Kidney capillary endothelial cell (primary cell): ENCODE measurements around the gene CPNE9.

Experiments
- DNase-seq: peaks from one replicate; pipeline ENCODE4 v3.0.0-alpha.2; 2018; ENCODE audit warnings: low spot score

The CPNE9 gene

DNA sequence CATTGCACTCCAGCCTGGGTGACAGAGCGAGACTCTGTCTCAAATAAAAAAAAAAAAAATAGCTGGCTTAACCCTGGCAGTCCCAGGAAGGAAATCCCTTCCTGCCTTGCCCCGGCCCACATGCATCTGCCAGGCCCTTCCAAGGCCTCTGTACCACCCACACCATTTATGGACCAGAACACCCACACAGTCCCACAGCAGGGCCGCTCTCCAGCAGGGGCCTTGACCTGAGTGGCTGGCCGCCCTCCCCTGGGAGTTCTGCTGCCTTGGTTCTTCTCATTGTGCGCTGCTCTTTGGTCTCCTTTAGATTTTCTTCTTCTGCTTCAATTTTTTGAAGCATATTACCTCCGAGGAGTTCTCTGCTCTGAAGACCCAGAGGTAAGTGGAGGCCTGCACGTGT, 16.1 kb upstream of the CPNE9 start:
- DNase-seq, result no peak

DNA sequence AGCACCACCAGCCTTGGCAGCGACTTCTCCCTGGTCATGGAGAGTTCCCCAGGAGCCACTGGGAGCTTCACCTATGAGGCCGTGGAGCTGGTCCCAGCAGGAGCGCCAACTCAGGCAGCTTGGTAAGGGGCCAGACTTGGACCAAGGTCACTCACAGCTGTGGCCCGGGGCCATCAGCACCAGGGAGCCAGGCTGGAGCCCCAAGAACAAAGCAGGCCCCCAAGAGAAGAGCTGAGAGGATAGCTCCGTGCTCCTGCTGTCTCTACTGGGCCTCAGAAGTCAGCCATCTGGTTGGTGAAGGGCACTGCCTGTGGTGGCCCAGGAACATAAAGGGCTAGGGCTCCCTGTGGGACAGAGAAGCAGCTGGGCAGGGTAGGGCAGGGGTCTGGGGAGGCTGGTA, 14.7 kb upstream of the CPNE9 start:
- no peak for DNase-seq

DNA sequence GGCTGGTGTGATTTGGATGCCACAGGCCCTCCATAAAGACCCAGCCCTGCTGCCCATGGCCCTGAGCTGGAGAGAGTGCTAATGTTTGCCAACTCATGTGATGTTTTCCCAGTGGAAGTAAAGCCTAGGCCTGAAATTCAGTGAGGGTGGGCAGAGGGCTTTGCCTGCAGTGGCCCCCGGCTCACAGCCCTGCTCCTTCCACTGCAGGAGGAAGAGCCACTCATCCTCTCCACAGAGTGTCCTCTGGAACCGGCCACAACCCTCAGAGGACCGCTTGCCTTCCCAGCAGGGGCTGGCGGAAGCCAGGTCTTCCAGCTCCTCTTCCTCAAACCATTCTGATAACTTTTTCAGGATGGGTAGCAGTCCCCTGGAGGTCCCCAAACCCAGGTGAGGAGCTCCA, 13.9 kb upstream of the CPNE9 start:
- no peak for DNase-seq

DNA sequence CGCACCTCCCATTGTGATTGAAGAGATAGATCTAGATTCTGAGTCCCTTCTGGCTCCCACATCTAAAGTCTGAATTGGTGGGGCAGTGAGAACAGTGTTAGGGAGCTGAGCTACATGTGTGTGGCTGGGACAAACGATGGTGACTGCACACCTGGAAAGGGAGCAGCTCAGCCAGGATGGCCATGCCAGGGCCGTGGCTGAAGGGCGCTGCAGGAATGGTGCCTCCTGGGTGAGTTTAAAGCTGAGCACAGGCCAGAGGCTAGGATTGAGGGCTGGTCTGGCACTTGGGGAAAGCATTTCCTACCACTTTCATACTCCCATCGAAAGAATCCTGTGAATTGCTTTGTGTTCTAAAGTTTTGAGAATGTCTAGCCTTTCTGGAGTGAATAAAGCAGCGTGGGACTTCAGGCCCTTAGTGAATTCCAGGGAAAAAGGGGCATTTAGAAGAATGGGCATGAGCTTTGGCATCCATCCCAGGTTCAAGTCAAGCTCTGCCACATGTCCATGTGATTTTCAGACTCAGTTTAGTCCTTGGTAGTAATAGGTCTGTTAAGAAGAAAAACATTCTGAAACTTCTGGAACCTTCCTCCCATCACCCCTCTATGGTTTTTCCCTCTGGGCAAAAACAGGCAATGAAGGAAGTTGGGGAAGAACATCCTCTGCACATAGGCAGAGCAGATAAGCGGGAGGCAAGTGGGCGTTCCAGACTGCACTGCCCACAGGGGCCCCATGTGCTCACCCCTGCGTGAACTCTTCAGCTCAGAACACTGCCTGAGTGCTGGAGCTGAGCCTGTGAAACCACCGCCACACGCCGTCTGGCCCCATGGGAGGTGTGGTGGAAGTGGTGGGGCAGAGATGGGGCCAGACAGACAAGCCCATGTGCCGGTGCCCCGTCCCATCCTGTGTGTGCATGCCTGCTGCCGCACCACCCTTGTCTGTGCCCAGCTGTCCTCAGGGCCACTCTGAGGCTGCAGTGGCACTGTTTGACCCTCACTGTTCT, 12.9 kb upstream of the CPNE9 start:
- no peak for DNase-seq

DNA sequence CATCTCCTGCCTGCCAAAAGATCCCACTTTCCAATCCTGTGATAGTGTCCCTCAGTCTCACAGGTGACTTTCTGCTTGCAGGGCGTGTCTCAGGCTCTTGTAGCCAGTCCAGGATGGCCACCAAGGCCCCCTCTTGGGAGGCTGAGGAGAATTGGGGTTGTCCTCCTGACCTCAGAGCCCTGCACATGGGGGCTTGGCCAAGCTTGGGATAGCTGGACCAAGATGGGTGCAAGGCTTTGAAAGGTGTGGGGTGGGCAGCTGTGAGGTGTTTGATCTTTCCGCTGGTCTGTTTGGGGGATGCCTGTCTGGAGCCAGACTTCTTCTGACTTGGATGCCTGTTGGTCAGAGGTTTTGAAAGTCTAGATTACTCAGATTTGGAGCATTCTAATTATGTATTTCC, 12.0 kb upstream of the CPNE9 start:
- DNase-seq, result no peak

DNA sequence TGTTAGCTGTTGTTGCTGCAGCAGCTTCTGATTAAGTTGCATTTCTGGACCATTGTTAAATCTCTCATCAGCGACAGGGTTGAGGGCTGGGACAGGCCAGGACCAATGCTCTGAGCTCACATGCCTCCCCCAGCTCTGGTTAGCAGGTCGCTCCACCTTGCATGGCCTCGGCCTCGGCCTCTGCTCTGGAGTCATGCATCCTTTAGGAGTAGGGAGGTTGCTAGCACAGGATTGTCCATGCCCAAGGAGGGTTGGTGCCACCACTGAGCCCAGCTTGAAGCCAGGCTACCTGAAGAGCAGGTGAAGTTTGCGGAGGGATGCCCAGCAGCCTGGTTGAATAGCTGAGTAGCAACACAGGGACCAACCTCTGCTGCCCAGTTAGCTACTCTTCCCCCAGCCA, 11.2 kb upstream of the CPNE9 start:
- DNase-seq, result no peak

DNA sequence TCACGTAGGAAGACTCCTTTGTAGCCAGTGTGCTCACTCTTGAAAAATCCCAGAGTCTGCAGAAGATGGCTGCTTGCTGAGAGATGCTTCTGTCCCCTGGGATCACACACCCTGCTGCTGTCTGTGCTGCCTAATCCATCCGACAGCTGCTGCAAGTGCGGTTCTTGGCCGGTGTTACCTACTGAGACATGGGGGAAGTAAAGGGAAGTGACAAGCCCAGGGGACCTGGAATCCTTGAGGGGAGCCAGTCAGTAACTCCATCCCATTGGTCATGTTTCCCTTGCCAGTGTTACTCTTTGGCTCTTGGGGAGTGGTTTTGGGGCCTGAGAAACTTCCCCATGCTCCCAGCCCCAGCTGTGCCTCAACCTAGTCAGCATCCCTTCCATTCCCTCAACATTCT, 8.3 kb upstream of the CPNE9 start:
- no peak for DNase-seq

DNA sequence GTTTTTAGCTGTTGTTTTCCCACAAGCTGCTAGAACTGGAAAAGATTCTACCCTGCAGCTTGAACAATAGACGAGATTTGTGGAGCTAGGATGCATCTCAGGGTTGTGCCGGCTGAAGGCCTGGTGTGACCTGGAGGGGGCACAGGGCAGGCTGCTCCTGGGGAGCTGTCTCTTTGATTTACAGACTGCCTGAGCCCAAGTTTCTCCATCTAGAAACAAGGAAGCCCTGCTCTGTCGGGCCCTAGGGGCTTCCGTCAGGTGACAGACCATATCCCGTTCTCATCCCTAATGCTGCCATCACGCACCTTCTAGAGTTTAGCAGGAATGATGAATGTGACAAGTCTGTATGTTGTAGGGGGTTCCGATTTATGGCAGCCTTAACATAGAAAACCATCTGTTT, 7.9 kb upstream of the CPNE9 start:
- DNase-seq, result no peak

DNA sequence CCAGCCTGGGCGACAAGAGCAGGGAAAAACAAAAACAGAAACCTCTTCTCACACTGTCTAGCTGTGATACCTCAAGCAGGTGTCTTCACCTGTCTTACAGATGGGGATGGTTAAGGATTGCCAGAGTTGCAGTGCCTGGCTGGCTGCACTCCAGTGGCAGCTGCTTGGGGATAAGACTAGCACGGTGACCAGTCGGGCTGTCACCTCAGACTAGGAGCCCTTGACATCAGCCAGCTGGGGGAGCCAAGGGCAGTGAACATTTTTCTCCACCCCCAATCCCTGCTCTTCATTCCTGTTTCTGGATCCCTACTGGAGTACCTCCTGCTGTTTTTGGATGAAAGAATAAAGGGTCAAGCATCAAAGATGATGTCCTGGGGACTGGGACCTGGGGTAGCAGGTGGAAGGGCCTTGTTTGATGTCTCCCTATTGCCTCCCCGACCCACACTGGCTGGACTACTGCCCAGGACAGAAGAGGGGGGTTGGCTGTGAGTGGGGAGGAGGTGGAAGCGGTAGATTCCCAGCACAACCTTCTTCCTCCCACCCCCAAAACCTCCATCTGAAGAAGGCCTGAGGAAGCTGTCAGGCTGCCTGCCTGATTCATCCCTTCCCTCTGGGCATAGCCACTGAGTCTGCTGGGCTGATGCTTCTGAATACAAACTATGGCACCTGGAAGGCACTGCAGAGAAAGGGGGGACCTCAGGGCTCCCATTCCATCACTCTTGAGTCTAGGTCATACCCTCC, 7.0 kb upstream of the CPNE9 start:
- DNase-seq, result no peak

DNA sequence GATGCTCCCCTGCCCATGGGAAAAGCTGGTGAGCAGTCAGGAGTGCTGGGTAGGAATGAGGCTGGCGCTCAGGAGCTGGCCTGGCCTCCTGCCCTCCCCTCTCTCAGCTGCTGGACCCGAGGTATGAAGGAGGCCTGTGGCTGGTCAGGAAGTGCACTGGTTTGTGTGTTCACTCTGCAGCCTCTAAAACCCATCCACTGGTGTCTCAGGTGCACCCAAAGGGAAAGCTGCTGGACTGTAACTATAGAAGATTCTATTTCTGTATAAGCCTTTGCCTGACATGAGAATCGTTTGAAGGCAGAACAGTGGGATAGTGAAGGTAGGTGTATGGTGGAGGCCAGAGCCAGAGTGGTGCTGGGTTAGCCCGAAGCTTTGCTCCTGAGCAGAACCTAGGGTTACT, 5.7 kb upstream of the CPNE9 start:
- DNase-seq, result no peak

DNA sequence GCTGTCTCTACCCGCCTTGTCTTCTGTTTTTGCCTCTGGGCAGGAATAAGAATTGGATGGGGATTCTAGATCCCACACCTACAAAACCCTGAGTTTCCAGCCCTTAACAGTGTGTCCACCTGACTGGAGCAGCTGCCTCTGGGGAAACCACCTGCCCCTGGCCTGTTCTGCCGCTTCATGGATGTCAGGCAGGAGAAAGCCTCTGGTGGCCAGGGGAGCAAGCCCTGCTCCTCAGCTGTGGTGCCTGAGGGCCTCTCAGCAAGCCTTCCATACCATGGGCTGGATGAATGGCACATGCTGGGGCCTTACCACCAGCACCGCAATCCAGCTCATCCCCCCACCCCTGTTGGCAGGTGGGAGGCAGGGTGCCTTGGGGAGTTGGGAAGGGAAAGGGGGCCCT, 5.3 kb upstream of the CPNE9 start:
- no peak for DNase-seq

DNA sequence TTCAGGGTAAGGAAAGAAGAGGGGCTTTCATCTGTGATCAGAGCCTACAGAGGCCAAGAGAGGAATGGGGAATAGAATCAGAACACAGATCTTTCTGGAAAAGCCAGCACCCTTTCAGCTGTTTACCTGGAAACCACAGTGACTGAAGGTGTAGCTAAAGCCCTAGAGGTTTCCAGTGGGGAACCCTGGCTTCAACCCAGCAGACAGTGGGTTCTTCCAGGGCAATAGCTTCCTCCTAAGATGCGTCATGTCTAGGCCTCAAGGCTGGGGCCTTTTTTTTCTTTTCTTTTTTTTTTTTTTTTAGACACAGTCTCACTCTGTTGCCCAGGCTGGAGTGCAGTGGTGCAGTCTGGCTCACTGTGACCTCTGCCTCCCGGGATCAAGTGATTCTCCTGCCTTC, 3.1 kb upstream of the CPNE9 start:
- DNase-seq, result no peak

DNA sequence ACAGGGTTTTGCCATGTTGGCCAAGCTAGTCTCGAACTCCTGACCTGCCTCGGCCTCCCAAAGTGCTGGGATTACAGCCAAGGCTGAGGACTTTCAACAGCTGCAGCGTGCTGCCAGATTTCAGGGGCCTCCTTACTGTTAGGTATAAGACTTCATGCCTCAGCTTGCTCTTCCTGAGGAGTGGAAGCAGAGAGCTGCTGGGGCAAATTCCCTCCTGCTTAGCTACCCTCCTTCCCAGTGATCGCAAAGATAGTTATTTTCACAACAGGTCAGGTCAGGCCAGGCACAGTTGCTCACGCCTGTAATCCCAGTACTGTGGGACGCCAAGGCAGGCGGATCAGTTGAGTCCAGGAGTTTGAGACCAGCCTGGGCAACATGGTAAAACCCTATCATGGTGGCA, 2.6 kb upstream of the CPNE9 start:
- no peak for DNase-seq

DNA sequence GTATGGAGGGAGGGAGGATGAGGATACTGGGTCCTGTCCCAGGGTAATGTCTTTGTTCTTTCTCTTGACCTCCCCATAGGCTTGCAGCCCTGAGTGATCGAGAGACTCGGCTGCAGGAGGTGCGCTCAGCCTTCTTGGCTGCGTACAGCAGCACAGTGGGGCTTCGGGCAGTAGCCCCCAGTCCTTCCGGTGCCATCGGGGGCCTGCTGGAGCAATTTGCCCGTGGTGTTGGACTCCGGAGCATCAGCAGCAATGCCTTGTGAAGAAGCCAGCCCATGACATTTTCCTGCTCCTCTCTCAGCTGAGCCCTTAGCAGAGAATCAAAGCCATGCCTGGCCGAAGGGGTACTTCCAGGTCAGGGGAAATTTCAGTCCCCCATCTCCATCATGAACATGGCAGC, 1.9 kb upstream of the CPNE9 start:
- no peak for DNase-seq

DNA sequence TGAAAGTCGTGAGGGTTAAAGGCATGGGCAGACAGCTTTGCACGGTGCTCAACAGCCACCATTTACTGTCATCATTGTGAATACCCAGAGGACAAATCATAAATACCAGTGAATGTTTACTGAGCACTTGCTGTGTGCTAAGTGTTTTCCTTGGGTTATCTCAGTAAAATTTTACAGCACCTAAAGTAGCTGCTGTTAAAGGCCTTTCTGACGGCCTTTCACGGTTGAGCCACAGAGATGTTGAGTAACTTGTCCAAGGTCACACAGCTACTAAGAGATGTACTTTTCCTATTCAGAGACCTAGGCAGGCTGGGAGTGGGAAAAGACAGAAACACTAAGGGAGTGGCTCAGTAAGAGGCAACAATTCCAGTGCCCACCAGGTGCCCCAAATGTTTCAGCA, 393 bp upstream of the CPNE9 start:
- DNase-seq, result no peak

DNA sequence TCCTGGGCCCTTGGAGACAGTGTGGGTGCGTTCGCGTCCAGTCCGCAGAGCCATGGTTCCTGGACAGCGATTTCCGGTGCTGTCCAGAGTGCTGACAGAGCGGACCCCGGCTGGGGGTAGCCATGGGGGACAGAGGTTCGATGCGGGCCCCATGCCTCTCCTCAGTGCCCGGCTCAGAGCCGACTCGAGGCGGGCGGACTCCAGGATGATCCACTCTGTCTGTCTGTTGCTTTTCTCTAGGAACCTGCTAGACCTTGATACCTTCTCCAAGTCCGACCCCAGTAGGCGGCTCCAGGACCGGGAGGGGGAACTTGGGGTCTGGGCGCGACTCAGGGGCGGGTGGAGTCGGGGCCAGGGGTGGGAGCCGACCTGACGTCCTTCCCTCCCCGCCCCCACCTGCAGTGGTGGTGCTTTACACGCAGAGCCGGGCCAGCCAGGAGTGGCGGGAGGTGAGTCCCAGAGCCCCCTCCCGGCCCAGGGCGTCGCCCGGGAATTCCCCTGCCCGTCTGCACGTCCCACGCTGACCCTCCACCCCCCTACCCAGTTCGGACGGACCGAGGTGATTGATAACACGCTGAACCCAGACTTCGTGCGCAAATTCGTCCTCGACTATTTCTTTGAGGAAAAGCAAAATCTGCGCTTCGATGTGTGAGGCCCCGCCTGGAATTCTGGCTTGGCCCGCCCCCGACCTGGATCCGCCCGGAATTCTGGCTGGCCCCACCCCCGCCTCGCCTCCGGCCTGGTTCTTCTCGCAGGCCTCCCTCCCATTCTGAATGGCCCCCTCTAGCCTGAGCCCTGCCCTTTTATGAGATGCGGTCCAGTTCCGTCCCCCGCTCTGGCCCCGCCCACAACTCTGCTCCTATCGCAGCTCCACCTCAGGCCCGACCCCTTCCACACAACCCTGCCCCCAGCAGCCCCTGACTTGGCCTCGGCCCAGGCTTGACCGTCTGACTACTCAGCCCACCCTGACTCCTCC, 1.0 kb downstream of the CPNE9 start:
- DNase-seq, result peak; percentile 19

DNA sequence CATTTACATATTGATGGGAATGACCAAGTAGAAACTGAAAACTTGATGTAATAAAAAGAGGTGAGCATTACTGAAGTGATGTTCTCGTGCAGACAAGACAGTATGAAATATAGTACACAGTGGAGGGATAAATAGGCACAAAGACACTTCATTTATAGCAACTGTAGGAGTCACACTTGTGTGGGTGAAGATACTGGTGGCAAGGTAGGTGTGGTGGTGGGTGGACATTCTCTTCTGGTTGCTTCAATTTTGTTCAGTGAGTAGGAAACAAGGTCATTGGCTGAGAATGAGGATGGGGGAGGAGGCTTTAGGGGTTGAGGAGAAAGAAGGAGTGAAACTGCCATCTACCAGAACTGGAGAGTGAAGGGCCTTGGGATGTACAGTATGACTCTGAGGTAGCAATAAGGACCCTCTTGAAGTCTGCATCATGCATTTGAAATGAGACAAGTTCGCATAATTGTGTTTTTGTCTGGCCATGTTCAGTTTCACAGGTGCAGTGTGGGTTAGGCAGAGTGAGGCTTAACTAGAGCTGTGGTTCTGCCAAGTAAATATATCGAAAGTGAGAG, 6.6 kb downstream of the CPNE9 start:
- no peak for DNase-seq

DNA sequence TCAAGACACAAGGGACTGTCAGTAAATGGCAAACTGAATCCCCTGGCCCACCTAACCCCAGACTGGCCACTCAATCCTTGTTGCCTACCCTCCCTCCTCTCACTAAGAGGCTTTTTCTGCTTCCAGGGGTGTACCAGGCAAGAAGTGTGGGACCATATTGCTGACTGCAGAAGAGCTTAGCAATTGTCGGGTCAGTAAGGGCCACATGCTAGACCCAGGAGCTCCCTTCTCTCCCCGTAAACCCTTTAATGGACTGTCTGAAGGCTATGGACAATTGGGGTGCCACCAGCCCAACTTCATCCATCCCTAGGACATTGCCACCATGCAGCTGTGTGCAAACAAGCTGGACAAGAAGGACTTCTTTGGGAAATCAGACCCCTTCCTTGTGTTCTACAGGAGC, 8.8 kb downstream of the CPNE9 start:
- no peak for DNase-seq

DNA sequence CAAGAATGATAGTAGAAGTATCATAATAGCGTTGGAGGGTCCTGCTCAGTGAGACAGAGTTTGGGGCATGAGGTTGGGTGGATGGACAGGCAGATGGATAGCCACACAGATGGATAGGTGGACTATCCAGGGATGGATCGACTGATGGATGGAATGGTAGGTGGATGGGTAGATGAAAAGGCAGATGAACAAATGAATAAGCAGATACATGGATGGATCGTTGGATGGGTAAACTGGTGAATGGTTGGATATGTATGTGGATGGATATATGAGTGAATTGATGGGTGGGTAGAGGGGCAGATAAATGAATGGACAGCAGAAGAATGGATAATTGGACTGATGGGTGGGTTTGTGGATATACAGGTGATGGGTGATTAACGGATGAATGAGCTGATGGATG, 9.5 kb downstream of the CPNE9 start:
- DNase-seq, result no peak

DNA sequence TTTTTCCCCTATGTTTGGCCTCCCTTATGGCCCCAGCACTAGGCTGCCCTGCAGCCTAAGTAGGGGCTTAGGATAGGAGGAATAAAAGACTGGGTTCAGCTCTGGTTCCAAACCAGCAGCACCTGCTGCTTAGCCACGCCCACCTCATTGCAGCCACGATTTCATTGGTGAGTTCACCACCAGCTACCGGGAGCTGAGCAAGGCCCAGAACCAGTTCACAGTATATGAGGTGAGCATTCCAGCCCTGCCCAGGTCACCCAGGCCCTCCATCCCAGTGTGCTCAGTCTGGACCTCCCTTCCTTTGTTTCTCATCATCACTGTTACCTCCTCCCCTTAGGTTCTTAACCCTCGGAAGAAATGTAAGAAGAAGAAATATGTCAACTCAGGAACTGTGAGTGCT, 11.5 kb downstream of the CPNE9 start:
- DNase-seq, result no peak

DNA sequence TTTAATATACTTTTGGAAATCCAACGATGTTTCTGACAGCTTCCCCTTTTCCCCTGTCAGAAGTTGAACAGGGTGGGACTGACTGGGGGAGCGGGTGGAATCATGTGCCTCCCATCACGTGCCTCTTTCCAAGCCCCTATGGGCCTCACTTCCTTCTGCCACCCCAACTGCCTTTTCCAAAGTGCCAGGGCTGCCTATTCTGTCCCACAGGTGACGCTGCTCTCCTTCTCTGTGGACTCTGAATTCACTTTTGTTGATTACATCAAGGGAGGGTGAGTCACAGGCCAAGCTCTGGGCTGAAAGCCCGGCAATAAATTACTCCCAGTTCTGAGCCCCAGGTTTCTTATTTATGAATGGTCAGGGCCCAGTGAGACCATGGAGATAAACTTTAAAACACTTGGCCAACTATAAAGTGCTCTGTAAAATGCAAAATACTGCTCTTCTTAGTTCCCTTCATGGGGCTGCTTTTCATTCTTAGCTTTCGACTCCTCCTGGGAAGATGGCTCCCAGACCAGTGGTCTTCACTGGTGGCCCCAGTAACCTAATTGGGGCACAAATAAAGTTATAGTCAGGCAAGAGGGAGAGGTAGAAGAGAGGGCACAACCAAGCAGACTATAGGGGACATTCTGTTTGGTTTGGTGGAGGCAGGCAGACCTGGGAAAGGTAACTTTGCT, 12.3 kb downstream of the CPNE9 start:
- DNase-seq, result no peak
